Left ventricle myocardium inferior (tissue), 1 donor: ENCODE data around the gene CLEC4A. TPM values are rescaled to one million over a fixed set of nuclear protein-coding genes. Genes with fewer than 3 reads are reported as not detected.
"Not testable (repeated sequence)": the region's sequence is repeated elsewhere in the genome, so short reads cannot be mapped to it uniquely, and the experiment has no call there.

Experiments used
- DNase-seq: peaks from one replicate; pipeline ENCODE4 v3.0.0-alpha.2; 2020
- H3K27ac ChIP-seq: fragments of 200-600 bp; replicated peaks from 2 replicates; pipeline ENCODE4 v1.8.0; 2021
- H3K27me3 ChIP-seq: fragments of 200-600 bp; 2 replicates; pipeline ENCODE4 v1.8.0; 2021; ENCODE audit warnings: low read depth
- H3K36me3 ChIP-seq: fragments of 200-600 bp; 2 replicates; pipeline ENCODE4 v1.8.0; 2021
- H3K4me1 ChIP-seq: fragments of 200-600 bp; 2 replicates; pipeline ENCODE4 v1.8.0; 2021
- H3K4me3 ChIP-seq: fragments of 200-600 bp; 2 replicates; pipeline ENCODE4 v1.8.0; 2021; ENCODE audit warnings: mild to moderate bottlenecking, moderate library complexity
- H3K9me3 ChIP-seq: fragments of 200-600 bp; replicated peaks from 2 replicates; pipeline ENCODE4 v1.8.0; 2021
- CTCF ChIP-seq: fragments of 200-600 bp; IDR thresholded peaks from 2 replicates; pipeline ENCODE4 v1.8.0; 2021; ENCODE audit warnings: antibody characterized with exemption, mild to moderate bottlenecking, borderline replicate concordance
- intact Hi-C: fragments of 100-400 bp; cut with micrococcal nuclease; formaldehyde crosslinking; loops from one replicate; pipeline ENCODE4 v1.11.0; 2022
- total RNA-seq: library from RNA; stranded (reverse); fragmentation: NEBNext Ultra II Directional; extraction: Animal tissue kit (Norgen Biotek cat#: 25700); gene quantifications from one replicate; pipeline ENCODE4 v1.2.1, GENCODE V29; 2021
- donor health status: DM: no; HTN: yes; CAD: no; lungs with severe emphysema.

CLEC4A gene
- total RNA-seq, 1 donor from 2014 or later = 1.5 TPM

- peaks cover 6% of the 10 kb centered on the region for H3K9me3 ChIP-seq
- intact Hi-C loops = no loop called here
- no peak overlapping the region for H3K4me3 ChIP-seq
- peak; percentile 66 for DNase-seq
- no peaks in the 10 kb centered on the region for H3K4me1 ChIP-seq
- TF ChIP-seq CTCF = peak; percentile 98
- no peak overlapping the region for H3K27ac ChIP-seq
- H3K27me3 ChIP-seq = no peaks in the 10 kb centered on the region
- H3K36me3 ChIP-seq = peaks cover 33% of the 10 kb centered on the region
Measured at GRCh38 chr12:8108808-8109398, 14.5 kb upstream of the CLEC4A start.

GRCh38 chr12:8113117-8113516 is 10.3 kb upstream of the CLEC4A start:
- H3K27ac ChIP-seq, H3K27me3 ChIP-seq, DNase-seq, H3K36me3 ChIP-seq, H3K4me3 ChIP-seq, intact Hi-C loops, H3K4me1 ChIP-seq, H3K9me3 ChIP-seq: not testable (repeated sequence)

- TF ChIP-seq CTCF = no peak
- intact Hi-C loops = no loop called here
- H3K9me3 ChIP-seq = no peaks in the 10 kb centered on the region
- no peaks in the 10 kb centered on the region for H3K27me3 ChIP-seq
- no peaks in the 10 kb centered on the region for H3K4me1 ChIP-seq
- H3K4me3 ChIP-seq = no peak overlapping the region
- no peak for DNase-seq
- no peak overlapping the region for H3K27ac ChIP-seq
- H3K36me3 ChIP-seq = no peaks in the 10 kb centered on the region
Measured at GRCh38 chr12:8120072-8120713, 3.2 kb upstream of the CLEC4A start.

GRCh38 chr12:8127138-8127537 is 3.7 kb downstream of the CLEC4A start:
- H3K4me1 ChIP-seq = no peaks in the 10 kb centered on the region
- no peaks in the 10 kb centered on the region for H3K27me3 ChIP-seq
- TF ChIP-seq CTCF = no peak
- no peak for DNase-seq
- intact Hi-C loops = no loop called here
- peaks cover 6% of the 10 kb centered on the region for H3K36me3 ChIP-seq
- no peak overlapping the region for H3K4me3 ChIP-seq
- no peak overlapping the region for H3K27ac ChIP-seq
- H3K9me3 ChIP-seq = no peaks in the 10 kb centered on the region

- H3K27me3 ChIP-seq, intact Hi-C loops, H3K27ac ChIP-seq, H3K9me3 ChIP-seq, DNase-seq, H3K4me1 ChIP-seq, H3K4me3 ChIP-seq: not testable (repeated sequence)
- peaks cover 17% of the 10 kb centered on the region for H3K36me3 ChIP-seq
Measured at GRCh38 chr12:8133636-8134397, 10.4 kb downstream of the CLEC4A start.

GRCh38 chr12:8134398-8134930 is 11.0 kb downstream of the CLEC4A start:
- peaks cover 17% of the 10 kb centered on the region for H3K36me3 ChIP-seq
- H3K4me3 ChIP-seq, intact Hi-C loops, H3K4me1 ChIP-seq, H3K9me3 ChIP-seq, H3K27me3 ChIP-seq, DNase-seq, H3K27ac ChIP-seq: not testable (repeated sequence)

GRCh38 chr12:8141647-8142046 is 18.2 kb downstream of the CLEC4A start:
- peaks cover 18% of the 10 kb centered on the region for H3K27me3 ChIP-seq

More at GRCh38 chr12:8141647-8142046, 18.2 kb downstream of the CLEC4A start:
- intact Hi-C loops, DNase-seq, H3K27ac ChIP-seq, H3K4me1 ChIP-seq, H3K4me3 ChIP-seq: not testable (repeated sequence)
- Histone ChIP-seq H3K9me3 (peaks cover 16% of the 10 kb centered on the region), H3K36me3 (peaks cover 12% of the 10 kb centered on the region)
